ENCODE results near the gene LGALS3BP. TPM values are rescaled to one million over a fixed set of nuclear protein-coding genes. Genes with fewer than 3 reads are reported as not detected.

Gene LGALS3BP
- total and polyA plus RNA-seq, 2 of the 13 experiments (the other 11 are each of a cell fraction or from before 2014, with no cell fraction given) = 137 to 332 TPM

- TF ChIP-seq, protein P1, sequence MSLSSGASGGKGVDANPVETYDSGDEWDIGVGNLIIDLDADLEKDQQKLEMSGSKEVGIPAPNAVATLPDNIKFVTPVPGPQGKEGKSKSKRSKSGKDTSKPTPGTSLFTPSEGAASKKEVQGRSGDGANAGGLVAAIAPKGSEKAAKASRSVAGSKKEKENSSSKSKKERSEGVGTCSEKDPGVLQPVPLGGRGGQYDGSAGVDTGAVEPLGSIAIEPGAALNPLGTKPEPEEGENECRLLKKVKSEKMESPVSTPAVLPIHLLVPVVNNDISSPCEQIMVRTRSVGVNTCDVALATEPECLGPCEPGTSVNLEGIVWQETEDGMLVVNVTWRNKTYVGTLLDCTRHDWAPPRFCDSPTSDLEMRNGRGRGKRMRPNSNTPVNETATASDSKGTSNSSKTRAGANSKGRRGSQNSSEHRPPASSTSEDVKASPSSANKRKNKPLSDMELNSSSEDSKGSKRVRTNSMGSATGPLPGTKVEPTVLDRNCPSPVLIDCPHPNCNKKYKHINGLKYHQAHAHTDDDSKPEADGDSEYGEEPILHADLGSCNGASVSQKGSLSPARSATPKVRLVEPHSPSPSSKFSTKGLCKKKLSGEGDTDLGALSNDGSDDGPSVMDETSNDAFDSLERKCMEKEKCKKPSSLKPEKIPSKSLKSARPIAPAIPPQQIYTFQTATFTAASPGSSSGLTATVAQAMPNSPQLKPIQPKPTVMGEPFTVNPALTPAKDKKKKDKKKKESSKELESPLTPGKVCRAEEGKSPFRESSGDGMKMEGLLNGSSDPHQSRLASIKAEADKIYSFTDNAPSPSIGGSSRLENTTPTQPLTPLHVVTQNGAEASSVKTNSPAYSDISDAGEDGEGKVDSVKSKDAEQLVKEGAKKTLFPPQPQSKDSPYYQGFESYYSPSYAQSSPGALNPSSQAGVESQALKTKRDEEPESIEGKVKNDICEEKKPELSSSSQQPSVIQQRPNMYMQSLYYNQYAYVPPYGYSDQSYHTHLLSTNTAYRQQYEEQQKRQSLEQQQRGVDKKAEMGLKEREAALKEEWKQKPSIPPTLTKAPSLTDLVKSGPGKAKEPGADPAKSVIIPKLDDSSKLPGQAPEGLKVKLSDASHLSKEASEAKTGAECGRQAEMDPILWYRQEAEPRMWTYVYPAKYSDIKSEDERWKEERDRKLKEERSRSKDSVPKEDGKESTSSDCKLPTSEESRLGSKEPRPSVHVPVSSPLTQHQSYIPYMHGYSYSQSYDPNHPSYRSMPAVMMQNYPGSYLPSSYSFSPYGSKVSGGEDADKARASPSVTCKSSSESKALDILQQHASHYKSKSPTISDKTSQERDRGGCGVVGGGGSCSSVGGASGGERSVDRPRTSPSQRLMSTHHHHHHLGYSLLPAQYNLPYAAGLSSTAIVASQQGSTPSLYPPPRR (CRISPR knock-in tag; IDR thresholded peaks at IDR 0.05; ENCODE audit: borderline replicate concordance) = peak; percentile 45; the same call in 1 of the 2 replicates
- TF ChIP-seq RFX5 (IDR thresholded peaks at IDR 0.05; ENCODE audit: low read depth, low read length) = no peak
- no peak; the same call in 1 of the 2 replicates for TF ChIP-seq RFXANK (CRISPR knock-in tag; IDR thresholded peaks at IDR 0.05)
- peak; percentile 66 for TF ChIP-seq NR2F6 (IDR thresholded peaks at IDR 0.05)
- TF ChIP-seq NR2F6 (CRISPR knock-in tag; IDR thresholded peaks at IDR 0.05) = peak; percentile 82
- 0 out of 2 replicates have a peak, but pooled peaks have one; percentile 84 for TF ChIP-seq KLF6 (CRISPR knock-in tag; IDR thresholded peaks at IDR 0.05)
- TF ChIP-seq NFATC3 (CRISPR knock-in tag; IDR thresholded peaks at IDR 0.05) = 0 out of 2 replicates have a peak, but pooled peaks have one; percentile 46
- TF ChIP-seq, protein P2, sequence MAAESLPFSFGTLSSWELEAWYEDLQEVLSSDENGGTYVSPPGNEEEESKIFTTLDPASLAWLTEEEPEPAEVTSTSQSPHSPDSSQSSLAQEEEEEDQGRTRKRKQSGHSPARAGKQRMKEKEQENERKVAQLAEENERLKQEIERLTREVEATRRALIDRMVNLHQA (CRISPR knock-in tag; IDR thresholded peaks at IDR 0.05) = no peak
- TF ChIP-seq CEBPG (CRISPR knock-in tag; IDR thresholded peaks at IDR 0.05) = no peak; the same call in 1 of the 2 replicates
- TF ChIP-seq, protein P3, sequence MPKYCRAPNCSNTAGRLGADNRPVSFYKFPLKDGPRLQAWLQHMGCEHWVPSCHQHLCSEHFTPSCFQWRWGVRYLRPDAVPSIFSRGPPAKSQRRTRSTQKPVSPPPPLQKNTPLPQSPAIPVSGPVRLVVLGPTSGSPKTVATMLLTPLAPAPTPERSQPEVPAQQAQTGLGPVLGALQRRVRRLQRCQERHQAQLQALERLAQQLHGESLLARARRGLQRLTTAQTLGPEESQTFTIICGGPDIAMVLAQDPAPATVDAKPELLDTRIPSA (CRISPR knock-in tag; IDR thresholded peaks at IDR 0.05; ENCODE audit: borderline replicate concordance) = peak; percentile 17; the same call in 1 of the 2 replicates
- no peak for TF ChIP-seq SCMH1 (CRISPR knock-in tag; IDR thresholded peaks at IDR 0.05; ENCODE audit: borderline replicate concordance)
- peak; percentile 72 for TF ChIP-seq TEAD3 (CRISPR knock-in tag; optimal IDR thresholded peaks at IDR 0.05; ENCODE audit: borderline replicate concordance)
- TF ChIP-seq ZNF451 (CRISPR knock-in tag; IDR thresholded peaks at IDR 0.05) = no peak
- no peak for TF ChIP-seq YEATS2 (CRISPR knock-in tag; IDR thresholded peaks at IDR 0.05; ENCODE audit: borderline replicate concordance)
- no peak for TF ChIP-seq KMT2A (CRISPR knock-in tag; IDR thresholded peaks at IDR 0.05)
- TF ChIP-seq ZNF557 (CRISPR knock-in tag; IDR thresholded peaks at IDR 0.05) = no peak
- TF ChIP-seq, protein P4, sequence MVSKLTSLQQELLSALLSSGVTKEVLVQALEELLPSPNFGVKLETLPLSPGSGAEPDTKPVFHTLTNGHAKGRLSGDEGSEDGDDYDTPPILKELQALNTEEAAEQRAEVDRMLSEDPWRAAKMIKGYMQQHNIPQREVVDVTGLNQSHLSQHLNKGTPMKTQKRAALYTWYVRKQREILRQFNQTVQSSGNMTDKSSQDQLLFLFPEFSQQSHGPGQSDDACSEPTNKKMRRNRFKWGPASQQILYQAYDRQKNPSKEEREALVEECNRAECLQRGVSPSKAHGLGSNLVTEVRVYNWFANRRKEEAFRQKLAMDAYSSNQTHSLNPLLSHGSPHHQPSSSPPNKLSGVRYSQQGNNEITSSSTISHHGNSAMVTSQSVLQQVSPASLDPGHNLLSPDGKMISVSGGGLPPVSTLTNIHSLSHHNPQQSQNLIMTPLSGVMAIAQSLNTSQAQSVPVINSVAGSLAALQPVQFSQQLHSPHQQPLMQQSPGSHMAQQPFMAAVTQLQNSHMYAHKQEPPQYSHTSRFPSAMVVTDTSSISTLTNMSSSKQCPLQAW (CRISPR knock-in tag; IDR thresholded peaks at IDR 0.05) = peak; percentile 88
- TF ChIP-seq, protein P5, sequence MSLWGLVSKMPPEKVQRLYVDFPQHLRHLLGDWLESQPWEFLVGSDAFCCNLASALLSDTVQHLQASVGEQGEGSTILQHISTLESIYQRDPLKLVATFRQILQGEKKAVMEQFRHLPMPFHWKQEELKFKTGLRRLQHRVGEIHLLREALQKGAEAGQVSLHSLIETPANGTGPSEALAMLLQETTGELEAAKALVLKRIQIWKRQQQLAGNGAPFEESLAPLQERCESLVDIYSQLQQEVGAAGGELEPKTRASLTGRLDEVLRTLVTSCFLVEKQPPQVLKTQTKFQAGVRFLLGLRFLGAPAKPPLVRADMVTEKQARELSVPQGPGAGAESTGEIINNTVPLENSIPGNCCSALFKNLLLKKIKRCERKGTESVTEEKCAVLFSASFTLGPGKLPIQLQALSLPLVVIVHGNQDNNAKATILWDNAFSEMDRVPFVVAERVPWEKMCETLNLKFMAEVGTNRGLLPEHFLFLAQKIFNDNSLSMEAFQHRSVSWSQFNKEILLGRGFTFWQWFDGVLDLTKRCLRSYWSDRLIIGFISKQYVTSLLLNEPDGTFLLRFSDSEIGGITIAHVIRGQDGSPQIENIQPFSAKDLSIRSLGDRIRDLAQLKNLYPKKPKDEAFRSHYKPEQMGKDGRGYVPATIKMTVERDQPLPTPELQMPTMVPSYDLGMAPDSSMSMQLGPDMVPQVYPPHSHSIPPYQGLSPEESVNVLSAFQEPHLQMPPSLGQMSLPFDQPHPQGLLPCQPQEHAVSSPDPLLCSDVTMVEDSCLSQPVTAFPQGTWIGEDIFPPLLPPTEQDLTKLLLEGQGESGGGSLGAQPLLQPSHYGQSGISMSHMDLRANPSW (CRISPR knock-in tag; IDR thresholded peaks at IDR 0.05; ENCODE audit: borderline replicate concordance) = no peak
- TF ChIP-seq, protein P6, sequence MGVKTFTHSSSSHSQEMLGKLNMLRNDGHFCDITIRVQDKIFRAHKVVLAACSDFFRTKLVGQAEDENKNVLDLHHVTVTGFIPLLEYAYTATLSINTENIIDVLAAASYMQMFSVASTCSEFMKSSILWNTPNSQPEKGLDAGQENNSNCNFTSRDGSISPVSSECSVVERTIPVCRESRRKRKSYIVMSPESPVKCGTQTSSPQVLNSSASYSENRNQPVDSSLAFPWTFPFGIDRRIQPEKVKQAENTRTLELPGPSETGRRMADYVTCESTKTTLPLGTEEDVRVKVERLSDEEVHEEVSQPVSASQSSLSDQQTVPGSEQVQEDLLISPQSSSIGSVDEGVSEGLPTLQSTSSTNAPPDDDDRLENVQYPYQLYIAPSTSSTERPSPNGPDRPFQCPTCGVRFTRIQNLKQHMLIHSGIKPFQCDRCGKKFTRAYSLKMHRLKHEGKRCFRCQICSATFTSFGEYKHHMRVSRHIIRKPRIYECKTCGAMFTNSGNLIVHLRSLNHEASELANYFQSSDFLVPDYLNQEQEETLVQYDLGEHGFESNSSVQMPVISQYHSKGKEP (CRISPR knock-in tag; IDR thresholded peaks at IDR 0.05) = no peak
Observed at GRCh38 chr17:79027274-79027924, 47.7 kb upstream of the LGALS3BP start (continued).

Data from HepG2 (cell line).